Osteocyte (in vitro differentiated cells): Measurements from ENCODE around the gene SPRR2A. TPM values are rescaled to one million over a fixed set of nuclear protein-coding genes. Genes with fewer than 3 reads are reported as not detected.

Source experiments
- DNase-seq: peaks from one replicate; pipeline ENCODE4 v3.0.0; 2021; ENCODE audit warnings: mixed read lengths; ENCODE audit not compliant: unreplicated experiment; ENCODE audit errors: extremely low spot score
- H3K27ac Mint-ChIP-seq: one replicate; pipeline ENCODE4 v1.8.0; 2021; ENCODE audit warnings: mild to moderate bottlenecking, mixed read lengths; ENCODE audit not compliant: unreplicated experiment
- H3K27me3 Mint-ChIP-seq: one replicate; pipeline ENCODE4 v1.8.0; 2021; ENCODE audit warnings: mixed read lengths; ENCODE audit not compliant: unreplicated experiment
- H3K36me3 Mint-ChIP-seq: one replicate; pipeline ENCODE4 v1.8.0; 2021; ENCODE audit warnings: mixed read lengths; ENCODE audit not compliant: unreplicated experiment
- H3K4me1 Mint-ChIP-seq: one replicate; pipeline ENCODE4 v1.8.0; 2021; ENCODE audit warnings: mixed read lengths; ENCODE audit not compliant: unreplicated experiment
- H3K4me3 Mint-ChIP-seq: one replicate; pipeline ENCODE4 v1.8.0; 2021; ENCODE audit warnings: mild to moderate bottlenecking, moderate library complexity, mixed read lengths; ENCODE audit not compliant: unreplicated experiment
- H3K9me3 Mint-ChIP-seq: one replicate; pipeline ENCODE4 v1.8.0; 2021; ENCODE audit warnings: mixed read lengths; ENCODE audit not compliant: unreplicated experiment
- total RNA-seq: library from RNA; stranded (reverse); gene quantifications from 2 replicates; pipeline ENCODE4 v1.2.1, GENCODE V29; 2021
- TF ChIP-seq, protein P1 (sequence below): fragments of 200-600 bp; sonication (generic); IDR thresholded peaks from 2 replicates; pipeline ENCODE4 v1.5.0; 2021; ENCODE audit warnings: antibody characterized with exemption, mild to moderate bottlenecking, moderate library complexity

SPRR2A gene
- total RNA-seq, 1 donor from 2014 or later: not detected

DNA sequence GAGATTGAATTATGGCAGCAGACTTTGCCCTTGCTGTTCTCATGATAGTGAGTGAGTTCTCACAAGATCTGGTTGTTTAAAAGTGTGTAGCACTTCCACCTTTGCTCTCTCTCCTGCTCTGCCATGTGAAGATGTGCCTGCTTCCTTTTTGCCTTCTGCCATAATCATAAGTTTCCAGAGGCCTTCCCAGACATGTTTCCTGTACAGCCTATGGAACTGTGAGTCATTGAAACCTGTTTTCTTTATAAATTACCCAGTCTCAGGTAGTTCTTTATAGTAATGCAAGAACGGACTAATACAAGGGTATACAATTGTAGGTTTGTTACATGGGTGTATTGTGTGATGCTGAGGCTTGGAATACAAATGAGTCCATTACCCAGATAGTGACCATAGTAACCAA, 22.1 kb downstream of the SPRR2A start:
- H3K9me3 Mint-ChIP-seq: no peaks in the 10 kb centered on the region
- H3K36me3 Mint-ChIP-seq: no peaks in the 10 kb centered on the region
- no peaks in the 10 kb centered on the region for H3K4me1 Mint-ChIP-seq
- no peak for DNase-seq
- no peak overlapping the region for H3K4me3 Mint-ChIP-seq
- TF ChIP-seq, protein P1, sequence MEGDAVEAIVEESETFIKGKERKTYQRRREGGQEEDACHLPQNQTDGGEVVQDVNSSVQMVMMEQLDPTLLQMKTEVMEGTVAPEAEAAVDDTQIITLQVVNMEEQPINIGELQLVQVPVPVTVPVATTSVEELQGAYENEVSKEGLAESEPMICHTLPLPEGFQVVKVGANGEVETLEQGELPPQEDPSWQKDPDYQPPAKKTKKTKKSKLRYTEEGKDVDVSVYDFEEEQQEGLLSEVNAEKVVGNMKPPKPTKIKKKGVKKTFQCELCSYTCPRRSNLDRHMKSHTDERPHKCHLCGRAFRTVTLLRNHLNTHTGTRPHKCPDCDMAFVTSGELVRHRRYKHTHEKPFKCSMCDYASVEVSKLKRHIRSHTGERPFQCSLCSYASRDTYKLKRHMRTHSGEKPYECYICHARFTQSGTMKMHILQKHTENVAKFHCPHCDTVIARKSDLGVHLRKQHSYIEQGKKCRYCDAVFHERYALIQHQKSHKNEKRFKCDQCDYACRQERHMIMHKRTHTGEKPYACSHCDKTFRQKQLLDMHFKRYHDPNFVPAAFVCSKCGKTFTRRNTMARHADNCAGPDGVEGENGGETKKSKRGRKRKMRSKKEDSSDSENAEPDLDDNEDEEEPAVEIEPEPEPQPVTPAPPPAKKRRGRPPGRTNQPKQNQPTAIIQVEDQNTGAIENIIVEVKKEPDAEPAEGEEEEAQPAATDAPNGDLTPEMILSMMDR: no peak
- no peak overlapping the region for H3K27ac Mint-ChIP-seq
- H3K27me3 Mint-ChIP-seq: no peaks in the 10 kb centered on the region

DNA sequence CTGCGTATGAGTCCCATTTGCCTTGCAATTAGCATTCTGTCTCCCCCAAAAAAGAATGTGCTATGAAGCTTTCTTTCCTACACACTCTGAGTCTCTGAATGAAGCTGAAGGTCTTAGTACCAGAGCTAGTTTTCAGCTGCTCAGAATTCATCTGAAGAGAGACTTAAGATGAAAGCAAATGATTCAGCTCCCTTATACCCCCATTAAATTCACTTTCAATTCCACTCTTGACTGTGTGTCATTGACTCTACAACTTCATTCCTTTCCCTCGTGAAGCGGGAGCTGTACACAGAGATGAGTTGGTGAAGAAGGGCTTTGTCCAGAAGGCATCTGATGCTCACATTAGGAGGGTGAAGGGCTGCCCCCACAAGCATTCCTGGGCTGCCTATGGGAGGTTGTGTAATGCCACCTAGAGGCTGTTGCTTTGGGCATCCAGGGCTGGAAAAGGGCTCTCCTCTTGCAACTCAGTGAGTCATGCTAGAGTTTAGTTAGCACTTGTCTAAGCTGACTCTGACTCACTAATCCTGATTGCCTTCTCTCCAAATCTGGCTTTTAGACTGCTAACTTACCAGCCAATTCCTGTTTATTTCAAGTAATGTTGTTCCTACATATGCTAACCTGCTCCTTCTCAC, 24.5 kb downstream of the SPRR2A start:
- no peak overlapping the region for H3K4me3 Mint-ChIP-seq
- no peak overlapping the region for H3K27ac Mint-ChIP-seq

DNA sequence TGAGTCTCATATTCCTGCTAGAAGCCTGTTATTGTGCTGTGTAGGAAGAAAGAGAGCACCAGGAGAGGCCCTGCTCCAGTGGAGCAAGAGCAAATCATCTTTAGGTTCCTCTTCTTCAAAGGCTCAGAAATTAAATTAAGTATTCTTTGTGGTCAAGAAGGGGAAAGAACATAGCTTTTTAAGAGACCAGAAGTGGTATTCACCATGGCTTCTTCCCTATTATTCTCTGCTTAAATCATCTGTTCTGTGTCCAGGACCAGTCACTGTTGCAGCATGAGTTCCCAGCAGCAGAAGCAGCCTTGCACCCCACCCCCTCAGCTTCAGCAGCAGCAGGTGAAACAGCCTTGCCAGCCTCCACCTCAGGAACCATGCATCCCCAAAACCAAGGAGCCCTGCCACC, 25.2 kb downstream of the SPRR2A start:
- no peak for DNase-seq
- peaks cover 8% of the 10 kb centered on the region for H3K9me3 Mint-ChIP-seq
- no peak overlapping the region for H3K4me3 Mint-ChIP-seq
- H3K27ac Mint-ChIP-seq: no peak overlapping the region
- TF ChIP-seq, protein P1: no peak
- no peaks in the 10 kb centered on the region for H3K4me1 Mint-ChIP-seq
- no peaks in the 10 kb centered on the region for H3K36me3 Mint-ChIP-seq
- H3K27me3 Mint-ChIP-seq: no peaks in the 10 kb centered on the region

More for the DNA sequence above, 24.5 kb downstream of the SPRR2A start:
- H3K36me3 Mint-ChIP-seq: no peaks in the 10 kb centered on the region
- H3K27me3 Mint-ChIP-seq: no peaks in the 10 kb centered on the region
- TF ChIP-seq, protein P1: no peak
- DNase-seq: no peak
- H3K4me1 Mint-ChIP-seq: no peaks in the 10 kb centered on the region
- H3K9me3 Mint-ChIP-seq: peaks cover 8% of the 10 kb centered on the region

DNA sequence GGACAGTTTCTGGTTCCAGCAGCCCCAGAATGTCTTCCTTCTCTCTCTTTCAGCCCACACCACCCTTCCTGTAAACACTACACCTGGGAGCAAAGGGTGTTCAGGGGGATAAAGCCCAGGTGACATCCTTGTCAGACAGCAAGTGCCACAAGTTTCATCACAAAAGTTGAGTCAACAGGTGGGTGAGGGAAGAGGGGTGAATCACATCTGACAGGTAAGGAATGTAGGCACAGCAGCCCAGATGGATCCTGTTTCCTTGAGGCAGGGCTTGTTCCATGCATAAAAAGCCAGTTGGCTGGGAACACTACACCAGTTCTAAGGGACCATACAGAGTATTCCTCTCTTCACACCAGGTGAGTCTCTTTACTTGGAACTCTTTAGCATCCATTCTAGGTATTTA, 26.4 kb downstream of the SPRR2A start, which contains the start of gene SPRR1B:
TSS of gene SPRR1B (plus strand) at position 309 of the 400 bp plus-strand sequence. CDS start 1,143 bp downstream, outside the sequence.
- peaks cover 8% of the 10 kb centered on the region for H3K9me3 Mint-ChIP-seq
- H3K4me3 Mint-ChIP-seq: no peak within 1 kb of the TSS
- H3K27ac Mint-ChIP-seq: no peak within 1 kb of the TSS
- no peak for DNase-seq
- H3K36me3 Mint-ChIP-seq: no peaks in the 10 kb centered on the region
- no peaks in the 10 kb centered on the region for H3K27me3 Mint-ChIP-seq
- H3K4me1 Mint-ChIP-seq: no peaks in the 10 kb centered on the region
- TF ChIP-seq, protein P1: no peak

DNA sequence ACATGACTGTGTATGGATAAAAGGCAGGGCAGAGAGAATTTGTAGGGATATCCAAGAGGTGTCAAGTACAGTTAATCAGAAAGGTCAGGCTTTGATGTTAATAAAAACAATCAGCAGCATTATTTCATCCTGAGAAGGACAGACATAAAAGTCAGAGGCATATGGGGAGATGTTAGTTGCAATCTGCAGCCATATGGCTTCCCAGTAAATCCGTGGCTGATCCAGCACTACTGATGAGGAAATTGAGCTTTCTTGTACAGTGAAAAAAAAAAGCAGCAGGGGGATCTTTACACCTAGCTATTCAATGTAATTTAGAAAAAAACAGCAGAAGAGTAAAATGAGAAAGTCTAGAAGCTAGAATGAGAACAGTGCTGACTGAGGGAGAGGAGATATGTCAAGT, 28.5 kb downstream of the SPRR2A start:
- Mint-ChIP-seq H3K9me3 (peaks cover 8% of the 10 kb centered on the region), H3K27ac (no peak overlapping the region)

More for the DNA sequence above, 28.5 kb downstream of the SPRR2A start:
- H3K4me3 Mint-ChIP-seq: no peak overlapping the region
- no peaks in the 10 kb centered on the region for H3K36me3 Mint-ChIP-seq
- no peaks in the 10 kb centered on the region for H3K27me3 Mint-ChIP-seq
- H3K4me1 Mint-ChIP-seq: no peaks in the 10 kb centered on the region
- TF ChIP-seq, protein P1: no peak
- no peak for DNase-seq
